K562 (cell line): ENCODE data around the gene IL2. TPM values are rescaled to one million over a fixed set of nuclear protein-coding genes. Genes with fewer than 3 reads are reported as not detected.

Source experiments
- ATF4 ChIP-seq: fragments of 450-650 bp; formaldehyde crosslinking; IDR thresholded peaks from 2 replicates; pipeline ENCODE4 v1.4.0; 2022; ENCODE audit warnings: mild to moderate bottlenecking, moderate library complexity
- CBFA2T3 ChIP-seq: fragments of 450-650 bp; IDR thresholded peaks from 2 replicates; pipeline ENCODE4 v1.6.1; 2017
- CEBPG ChIP-seq, 3 experiments: fragments of 200-800 bp in 1 of 3; sonication (Bioruptor generic) in 1 of 3; sonication (generic) in 1 of 3; formaldehyde crosslinking in 1 of 3; IDR thresholded peaks in 2 of 3; conservative IDR thresholded peaks in 1 of 3; 2 replicates each; pipeline versions ENCODE4 v1.6.1 to v1.8.0; 2016 to 2022; ENCODE audit warnings: missing compliant biosample characterization in 2 of 3, missing genetic modification characterization in 2 of 3, mild to moderate bottlenecking in 1 of 3, missing genetic modification reagents in 1 of 3
- EP300 ChIP-seq: IDR thresholded peaks from 2 replicates; pipeline ENCODE4 v1.6.1; 2012; ENCODE audit warnings: low read length, improper control_type of control experiment
- FOXM1 ChIP-seq, 2 experiments: fragments of 450-650 bp in 1 of 2; sonication (generic) in 1 of 2; formaldehyde crosslinking in 1 of 2; IDR thresholded peaks; 2 replicates each; pipeline versions ENCODE4 v1.6.1 to v1.9.0; 2017 to 2022; ENCODE audit warnings: low read depth in 2 of 2, mild to moderate bottlenecking in 2 of 2, missing genetic modification reagents in 1 of 2, moderate library complexity in 1 of 2
- HNRNPUL1 ChIP-seq: fragments of 200-400 bp; formaldehyde crosslinking; IDR thresholded peaks from 2 replicates; pipeline ENCODE4 v1.6.1; 2017; ENCODE audit warnings: low read length
- JUND ChIP-seq, 2 experiments: IDR thresholded peaks; 2 replicates in 1 of 2; 3 replicates in 1 of 2; pipeline ENCODE4 v1.6.1; 2011; ENCODE audit warnings: borderline replicate concordance in 2 of 2, low read depth in 2 of 2, low read length in 2 of 2, improper control_type of control experiment in 1 of 2, missing biosample characterization in 1 of 2, missing genetic modification characterization in 1 of 2, missing genetic modification reagents in 1 of 2
- KAT7 ChIP-seq: sonication (generic); formaldehyde crosslinking; IDR thresholded peaks from 2 replicates; pipeline ENCODE4 v1.8.0; 2022; ENCODE audit warnings: missing genetic modification reagents, mild to moderate bottlenecking, borderline replicate concordance
- RBBP5 ChIP-seq: fragments of 200-600 bp; sonication (generic); IDR thresholded peaks from 2 replicates; pipeline ENCODE4 v1.6.1; 2012; ENCODE audit warnings: borderline replicate concordance, mild to moderate bottlenecking, low read length, control low read depth, inconsistent platforms; ENCODE audit not compliant: insufficient read depth, poor library complexity, severe bottlenecking
- RREB1 ChIP-seq: fragments of 250-450 bp; sonication (Bioruptor Pico); IDR thresholded peaks from 2 replicates; pipeline ENCODE4 v1.4.0; 2020
- SOX6 ChIP-seq: fragments of 450-650 bp; IDR thresholded peaks from 2 replicates; pipeline ENCODE4 v1.6.1; 2014; ENCODE audit warnings: mild to moderate bottlenecking
- TAF15 ChIP-seq: fragments of 200-400 bp; formaldehyde crosslinking; IDR thresholded peaks from 2 replicates; pipeline ENCODE4 v1.6.1; 2017; ENCODE audit warnings: mild to moderate bottlenecking, low read depth, low read length, moderate library complexity
- TAL1 ChIP-seq: fragments of 450-650 bp; IDR thresholded peaks from 2 replicates; pipeline ENCODE4 v1.6.1; 2016; ENCODE audit warnings: mild to moderate bottlenecking
- ZNF263 ChIP-seq: sonication (generic); formaldehyde crosslinking; IDR thresholded peaks from 2 replicates; pipeline ENCODE4 v1.8.0; 2022; ENCODE audit warnings: mild to moderate bottlenecking, missing genetic modification reagents, borderline replicate concordance
- ZNF395 ChIP-seq: fragments of 200-800 bp; sonication (Bioruptor generic); IDR thresholded peaks from 2 replicates; pipeline ENCODE4 v1.6.1; 2017; ENCODE audit warnings: missing genetic modification characterization, missing compliant biosample characterization
- ZNF589 ChIP-seq: fragments of 200-800 bp; sonication (Bioruptor generic); IDR thresholded peaks from 2 replicates; pipeline ENCODE4 v1.6.1; 2016; ENCODE audit warnings: low read depth, missing genetic modification characterization, missing compliant biosample characterization
- ZNF766 ChIP-seq: fragments of 200-800 bp; sonication (Bioruptor generic); conservative IDR thresholded peaks from 2 replicates; pipeline ENCODE4 v1.6.1; 2016; ENCODE audit warnings: missing genetic modification characterization, missing compliant biosample characterization
- ZSCAN32 ChIP-seq: fragments of 450-650 bp; formaldehyde crosslinking; IDR thresholded peaks from 2 replicates; pipeline ENCODE4 v1.4.0; 2020; ENCODE audit warnings: mild to moderate bottlenecking, moderate library complexity
- polyA plus RNA-seq, 8 experiments: library from polyadenylated mRNA; depleted of rRNA in 4 of 8; stranded (reverse) in 5 of 8; unstranded in 3 of 8; fragments of >200 nt; fragmentation: Nextera tagmentation in 2 of 8; fragmentation: Illumina TruSeq in 1 of 8; extraction: Ambion mirVana in 2 of 8; extraction: Trizol in 1 of 8; gene quantifications; 2 replicates each; pipeline versions ENCODE4 v1.2.1 to v1.2.3, GENCODE V29; 2011 to 2014; ENCODE audit warnings: inconsistent platforms in 1 of 8, missing spikeins in 1 of 8
- total RNA-seq, 7 experiments: library from RNA; depleted of rRNA in 6 of 7; stranded (reverse); fragments of >200 nt in 6 of 7; fragmentation: Illumina TruSeq in 2 of 7; extraction: Trizol in 2 of 7; gene quantifications; 2 replicates each; pipeline versions ENCODE4 v1.2.1 to v1.2.3, GENCODE V29; 2011 to 2021; ENCODE audit warnings: low replicate concordance in 1 of 7

IL2 gene
- total and polyA plus RNA-seq, 9 of the 15 experiments (the other 6 are each of a cell fraction or from before 2014, with no cell fraction given), result 0.11 to 0.89 TPM; not detected in 7

GRCh38 chr4:122500852-122501501 lies 44.5 kb upstream of the IL2 start (continued):
- TF ChIP-seq RREB1 (CRISPR knock-in tag) (0 out of 2 replicates have a peak, but pooled peaks have one; percentile 18), EP300 (peak; percentile 43), CEBPG (CRISPR knock-in tag; IDR thresholded peaks at IDR 0.05) (peak; percentile 87), CEBPG (tag; conservative IDR thresholded peaks at IDR 0.05 in 1 of 2, IDR thresholded peaks at IDR 0.05 in 1 of 2) (peak; percentile 32 to 91; a peak in 2 of 4 replicates), SOX6 (peak; percentile 81), ATF4 (CRISPR knock-in tag) (peak; percentile 89), KAT7 (CRISPR knock-in tag) (no peak), CBFA2T3 (peak; percentile 61), ZNF395 (CRISPR knock-in tag) (peak; percentile 62), ZNF263 (CRISPR knock-in tag) (no peak), JUND (IDR thresholded peaks at IDR 0.05; ENCODE audit: borderline replicate concordance, low read depth, low read length) (no peak), JUND (tag; IDR thresholded peaks at IDR 0.05; ENCODE audit: borderline replicate concordance, low read depth, low read length) (no peak), ZNF589 (peak; percentile 57; the same call in 1 of the 2 replicates), HNRNPUL1 (no peak), TAF15 (no peak), RBBP5 (no peak), ZSCAN32 (CRISPR knock-in tag) (peak; percentile 70; the same call in 1 of the 2 replicates), FOXM1 (IDR thresholded peaks at IDR 0.05; ENCODE audit: low read depth) (peak; percentile 26; the same call in 1 of the 2 replicates), FOXM1 (CRISPR knock-in tag; IDR thresholded peaks at IDR 0.05; ENCODE audit: low read depth) (no peak), ZNF766 (CRISPR knock-in tag) (peak; percentile 45; the same call in 1 of the 2 replicates), TAL1 (peak; percentile 23; the same call in 1 of the 2 replicates)
